Activated CD8-positive, alpha-beta memory T cell treated with anti-CD3 and anti-CD28 coated beads for 1 hour (primary cell): ENCODE results near the gene NDFIP2.

Source experiments
- DNase-seq, 2 donors: peaks; one replicate each; pipeline ENCODE4 v3.0.0-alpha.2; 2020; ENCODE audit warnings: low read depth in 1 of 2; ENCODE audit errors: extremely low read depth in 1 of 2

The NDFIP2 gene

GRCh38 chr13:79458436-79458835 is 22.5 kb upstream of the NDFIP2 start:
- no peak for DNase-seq

- DNase-seq: no peak
These were observed 21.0 kb upstream of the NDFIP2 start for GRCh38 chr13:79459906-79460305.

- DNase-seq: no peak
These were observed 18.1 kb upstream of the NDFIP2 start for GRCh38 chr13:79462895-79463294.

DNA sequence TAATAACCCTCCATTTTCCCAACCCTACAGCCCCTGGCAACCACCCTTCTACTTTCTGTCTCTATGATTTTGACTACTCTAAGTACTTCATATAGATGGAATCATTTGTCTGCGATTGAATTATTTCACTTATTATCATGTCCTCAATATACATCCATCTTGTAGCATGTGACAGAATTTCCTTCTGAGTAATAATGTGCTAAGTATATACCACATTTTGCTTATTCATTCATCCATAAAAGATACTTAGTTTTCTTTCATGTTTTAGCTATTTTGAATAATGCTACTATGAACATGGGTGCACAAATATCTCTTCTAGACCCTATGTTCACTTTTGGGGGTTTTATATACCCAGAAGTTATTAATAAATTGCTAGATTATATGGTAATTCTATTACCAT is 17.4 kb upstream of the NDFIP2 start:
- DNase-seq: no peak

- no peak for DNase-seq
These were observed 14.1 kb upstream of the NDFIP2 start for GRCh38 chr13:79466872-79467271.

GRCh38 chr13:79468402-79468801 is 12.6 kb upstream of the NDFIP2 start:
- DNase-seq: no peak

DNA sequence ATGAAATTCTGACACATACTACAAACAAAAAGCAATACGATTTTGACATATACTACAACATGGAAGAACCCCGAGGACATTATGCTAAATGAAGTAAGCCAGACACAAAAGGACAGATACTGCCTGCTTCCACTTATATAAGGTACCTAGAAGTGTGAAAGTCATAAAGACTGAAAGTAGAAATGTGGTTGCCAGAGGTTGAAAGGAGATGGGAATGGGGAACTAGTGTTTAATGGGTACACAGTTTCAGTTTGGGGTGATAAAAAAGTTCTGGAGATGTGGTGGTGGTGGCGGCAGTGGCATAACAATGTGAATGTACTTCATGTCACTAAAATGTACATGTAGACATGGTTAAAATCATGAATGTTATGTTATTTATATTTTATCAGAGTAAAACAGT is 12.1 kb upstream of the NDFIP2 start:
- no peak for DNase-seq

- DNase-seq: no peak
These were observed 11.3 kb upstream of the NDFIP2 start for GRCh38 chr13:79469608-79470007.

GRCh38 chr13:79470666-79471065 is 10.3 kb upstream of the NDFIP2 start:
- DNase-seq: no peak

GRCh38 chr13:79475569-79475968 is 5.4 kb upstream of the NDFIP2 start:
- DNase-seq: no peak

DNA sequence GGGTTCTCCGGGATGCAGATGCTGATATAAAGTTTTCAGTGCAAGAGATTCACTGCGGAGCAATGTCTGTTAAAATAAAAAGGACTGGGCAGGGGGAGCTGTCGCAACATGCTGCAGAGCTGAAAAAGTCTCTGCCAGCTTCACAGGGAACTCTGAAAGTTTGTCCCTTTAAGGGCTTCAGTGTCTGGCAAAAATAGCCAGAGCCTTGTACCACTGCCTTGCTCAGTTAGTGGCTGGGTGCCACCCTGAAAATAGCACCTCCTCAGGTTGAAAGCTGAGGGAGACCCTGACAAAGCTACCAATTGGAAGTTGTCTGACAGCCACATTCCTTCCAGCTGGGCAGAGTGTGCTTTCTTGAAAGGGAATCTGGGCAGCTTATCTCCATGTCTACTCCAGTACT is 3.0 kb upstream of the NDFIP2 start:
- DNase-seq: no peak

GRCh38 chr13:79479882-79480281 is 1.1 kb upstream of the NDFIP2 start:
- no peak for DNase-seq

- DNase-seq: peak; percentile 19 to 34
These were observed 714 bp downstream of the NDFIP2 start for GRCh38 chr13:79481685-79482052.

DNA sequence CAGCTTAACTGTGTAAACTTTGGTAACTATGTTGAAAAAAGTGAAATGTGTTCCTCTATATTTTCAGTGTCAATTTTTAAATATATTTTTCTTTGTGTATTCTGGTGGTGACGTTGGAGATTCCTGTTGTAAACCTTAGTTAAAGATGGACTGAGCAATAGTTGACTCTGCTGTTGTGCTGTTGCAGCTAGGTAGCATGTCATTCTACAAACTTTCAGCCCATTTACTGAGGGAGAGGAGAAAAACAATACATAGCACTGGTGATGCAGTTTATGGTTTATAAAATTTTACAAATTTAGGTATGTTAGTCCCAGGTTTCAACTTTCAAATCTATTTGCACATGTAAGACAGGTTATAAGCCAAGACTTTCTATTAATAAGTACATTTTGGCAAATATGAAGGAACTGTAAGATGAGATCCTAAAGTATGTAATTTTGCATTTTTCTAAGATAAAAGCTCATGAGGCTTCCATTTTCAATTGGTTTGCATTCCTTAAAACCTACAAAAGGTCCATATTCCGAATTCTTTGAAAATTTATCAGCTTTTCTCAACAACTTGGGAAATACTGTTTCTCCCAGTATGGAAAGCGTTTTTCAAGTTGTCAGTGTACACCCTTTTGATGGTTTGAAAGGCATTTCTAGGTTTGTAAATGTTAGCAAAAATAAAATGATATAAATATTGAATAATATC is 1.5 kb downstream of the NDFIP2 start:
- DNase-seq: no peak

DNA sequence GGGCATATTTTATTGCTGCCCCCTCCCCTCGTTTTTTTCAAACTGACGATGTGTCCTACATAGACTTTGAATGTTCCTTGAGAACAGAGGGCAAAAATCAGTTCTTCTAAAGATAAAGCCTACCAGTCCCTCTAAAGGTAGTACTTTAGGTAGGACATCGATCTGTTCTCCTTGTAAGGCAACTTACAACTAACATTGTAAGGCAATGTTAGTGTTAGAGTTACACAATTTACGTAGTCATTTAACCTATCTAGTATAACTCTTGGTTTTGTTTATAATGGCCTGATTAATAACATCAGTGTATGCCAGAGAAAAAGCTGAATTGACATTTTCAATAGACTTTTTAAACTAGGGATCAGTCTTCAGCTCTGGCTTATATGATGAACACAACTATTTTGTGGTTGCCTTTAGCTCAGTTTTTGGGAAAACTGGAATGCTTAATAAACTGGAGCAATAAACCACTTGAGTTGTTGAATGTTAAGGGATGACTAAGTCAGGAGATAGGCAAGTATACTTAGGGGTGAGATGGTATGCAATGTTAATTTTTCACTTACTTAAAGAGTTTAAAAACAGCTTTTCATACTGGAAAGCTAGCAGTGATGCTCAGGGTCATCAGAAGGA is 2.2 kb downstream of the NDFIP2 start:
- no peak for DNase-seq

DNA sequence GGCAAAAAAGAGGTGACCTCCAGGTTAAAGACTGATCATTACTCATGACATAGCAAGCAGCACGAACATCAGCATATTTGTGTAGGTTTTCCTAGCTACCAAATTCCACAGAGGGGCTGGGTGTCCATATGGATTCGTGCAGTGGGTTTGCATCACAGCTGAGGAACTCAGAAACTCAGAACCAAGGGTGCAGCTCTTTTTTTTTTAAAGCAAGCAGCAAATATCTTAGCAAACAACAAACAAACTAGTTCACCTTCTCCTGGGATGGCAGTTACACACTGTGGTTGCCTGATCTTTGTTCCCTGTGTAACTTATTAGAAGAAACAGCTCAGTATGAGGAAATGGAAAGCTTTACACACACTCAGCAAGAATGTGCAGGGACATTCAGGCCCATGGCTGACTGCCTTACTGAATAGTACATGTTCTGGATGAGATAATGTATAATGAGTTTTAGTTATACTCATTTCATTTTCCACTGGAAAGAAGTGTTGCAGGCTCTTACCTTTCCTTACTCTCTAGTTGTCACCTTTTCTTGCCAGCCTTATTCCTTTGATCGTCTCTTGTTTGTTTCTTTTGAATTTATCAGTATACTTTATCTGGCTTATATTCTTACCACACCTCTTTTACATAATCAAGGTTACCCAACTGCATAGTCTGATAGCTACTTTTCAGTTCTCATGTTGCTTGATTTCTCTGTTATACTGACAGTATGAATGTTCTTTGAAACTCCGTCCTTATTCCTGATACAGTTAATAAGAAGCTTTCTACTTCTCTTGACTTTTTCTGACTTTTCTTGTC is 4.3 kb downstream of the NDFIP2 start:
- DNase-seq: no peak

GRCh38 chr13:79486433-79487188 is 5.7 kb downstream of the NDFIP2 start:
- DNase-seq: no peak

GRCh38 chr13:79490326-79490725 is 9.4 kb downstream of the NDFIP2 start:
- no peak for DNase-seq

DNA sequence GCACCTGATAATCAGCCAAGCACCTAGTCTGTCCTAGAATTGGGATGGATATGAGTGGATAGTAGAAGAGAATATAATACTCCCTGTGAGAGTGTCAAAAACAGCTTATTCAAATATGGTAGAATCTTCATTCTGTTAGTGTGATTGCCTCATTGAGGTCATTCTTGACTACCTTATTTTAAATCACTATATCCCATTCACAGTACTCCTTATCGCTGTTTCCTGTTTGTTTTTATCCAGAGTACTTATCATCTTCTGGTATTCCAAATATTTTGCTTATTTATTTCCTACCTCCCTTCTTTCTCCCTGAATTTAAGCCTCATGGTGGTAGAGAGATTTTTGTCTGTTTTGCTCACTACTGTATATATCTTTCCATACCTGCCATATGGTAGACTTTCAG is 9.9 kb downstream of the NDFIP2 start:
- DNase-seq: no peak

DNA sequence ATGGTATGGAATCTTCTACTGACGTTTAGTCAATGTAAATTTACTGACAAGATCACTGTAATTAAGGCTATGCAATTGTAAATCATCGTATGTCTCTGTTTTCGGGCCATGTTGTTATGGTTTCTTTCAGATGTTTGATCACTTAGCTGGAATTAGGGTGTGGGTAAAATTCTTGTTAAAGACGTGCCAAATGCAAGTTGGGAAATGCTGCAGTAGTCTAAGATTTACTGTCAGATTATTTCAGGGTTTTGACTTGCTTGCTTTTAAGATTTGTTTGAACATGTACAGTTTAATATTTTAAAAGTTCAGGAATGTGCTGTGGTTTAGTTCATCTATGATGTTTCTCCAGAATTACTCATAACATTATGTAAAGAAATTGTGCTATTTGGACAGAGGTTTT is 10.8 kb downstream of the NDFIP2 start:
- DNase-seq: no peak

DNA sequence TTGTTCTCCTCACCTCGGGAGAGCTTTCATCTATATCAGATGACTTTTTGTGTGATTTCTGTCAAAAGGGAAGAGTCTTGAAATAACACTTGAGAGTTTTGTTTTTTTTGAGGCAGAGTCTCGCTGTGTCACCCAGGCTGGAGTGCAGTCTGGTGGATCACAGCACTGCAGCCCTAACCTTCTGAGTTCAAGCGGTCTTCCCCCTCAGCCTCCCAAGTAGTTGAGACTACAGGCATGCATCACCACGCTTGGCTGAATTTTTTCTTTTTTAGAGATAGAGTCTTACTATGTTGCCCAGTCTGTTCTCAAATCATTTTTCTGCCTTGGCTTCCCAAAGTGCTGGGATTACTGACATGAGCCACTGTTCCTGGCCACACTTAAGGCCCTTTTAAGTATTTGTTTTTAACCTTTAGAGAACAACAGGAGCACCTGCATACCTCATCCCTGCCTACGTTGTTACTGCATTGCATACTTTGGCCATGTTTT is 11.4 kb downstream of the NDFIP2 start:
- no peak for DNase-seq
